Measurements from ENCODE around the gene SERPINB12. TPM values are rescaled to one million over a fixed set of nuclear protein-coding genes. Genes with fewer than 3 reads are reported as not detected.

The SERPINB12 gene
- total and polyA plus RNA-seq, 10 of the 15 experiments (the other 5 are each of a cell fraction or from before 2014, with no cell fraction given) = not detected

DNA sequence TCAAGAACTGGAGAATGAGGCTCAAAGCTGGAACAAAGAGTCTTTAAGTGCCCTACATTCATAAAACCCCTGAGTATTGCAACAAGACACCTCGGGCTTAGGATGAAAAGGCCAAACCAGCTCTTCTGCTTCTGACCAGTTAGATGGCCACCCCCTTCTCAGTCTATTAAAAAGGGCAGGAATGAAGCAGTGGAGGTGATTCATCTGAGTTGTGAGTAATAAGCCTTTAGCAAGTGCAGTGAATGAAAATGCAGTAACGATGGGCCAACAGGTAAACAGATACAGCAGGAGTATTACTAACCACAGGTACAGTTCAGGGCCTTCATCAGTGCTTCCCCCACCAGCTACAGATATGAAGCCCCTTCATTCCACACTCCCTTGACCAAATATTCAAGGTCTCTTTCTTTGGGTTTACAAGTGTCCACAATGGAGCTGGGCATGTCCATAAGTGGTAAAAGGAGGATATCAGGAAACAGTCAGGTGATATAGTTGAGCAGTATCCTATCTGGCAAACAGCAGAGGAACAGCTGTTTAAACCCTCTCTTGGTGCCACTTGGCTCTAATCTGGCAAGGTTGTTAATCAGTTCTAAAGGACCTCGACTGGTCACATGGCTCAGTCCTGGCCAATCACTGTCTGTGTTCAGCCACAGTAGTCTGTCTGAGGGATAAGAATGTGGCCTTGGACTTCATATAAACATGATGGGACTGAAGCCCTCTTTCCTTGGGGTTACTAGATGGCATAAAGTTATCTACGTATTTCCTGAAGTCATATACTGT is 62.8 kb downstream of the SERPINB12 start (continued):
- TF ChIP-seq, protein P1, sequence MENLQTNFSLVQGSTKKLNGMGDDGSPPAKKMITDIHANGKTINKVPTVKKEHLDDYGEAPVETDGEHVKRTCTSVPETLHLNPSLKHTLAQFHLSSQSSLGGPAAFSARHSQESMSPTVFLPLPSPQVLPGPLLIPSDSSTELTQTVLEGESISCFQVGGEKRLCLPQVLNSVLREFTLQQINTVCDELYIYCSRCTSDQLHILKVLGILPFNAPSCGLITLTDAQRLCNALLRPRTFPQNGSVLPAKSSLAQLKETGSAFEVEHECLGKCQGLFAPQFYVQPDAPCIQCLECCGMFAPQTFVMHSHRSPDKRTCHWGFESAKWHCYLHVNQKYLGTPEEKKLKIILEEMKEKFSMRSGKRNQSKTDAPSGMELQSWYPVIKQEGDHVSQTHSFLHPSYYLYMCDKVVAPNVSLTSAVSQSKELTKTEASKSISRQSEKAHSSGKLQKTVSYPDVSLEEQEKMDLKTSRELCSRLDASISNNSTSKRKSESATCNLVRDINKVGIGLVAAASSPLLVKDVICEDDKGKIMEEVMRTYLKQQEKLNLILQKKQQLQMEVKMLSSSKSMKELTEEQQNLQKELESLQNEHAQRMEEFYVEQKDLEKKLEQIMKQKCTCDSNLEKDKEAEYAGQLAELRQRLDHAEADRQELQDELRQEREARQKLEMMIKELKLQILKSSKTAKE (IDR thresholded peaks at IDR 0.05; ENCODE audit: low read depth, poor library complexity, severe bottlenecking) = no peak

DNA sequence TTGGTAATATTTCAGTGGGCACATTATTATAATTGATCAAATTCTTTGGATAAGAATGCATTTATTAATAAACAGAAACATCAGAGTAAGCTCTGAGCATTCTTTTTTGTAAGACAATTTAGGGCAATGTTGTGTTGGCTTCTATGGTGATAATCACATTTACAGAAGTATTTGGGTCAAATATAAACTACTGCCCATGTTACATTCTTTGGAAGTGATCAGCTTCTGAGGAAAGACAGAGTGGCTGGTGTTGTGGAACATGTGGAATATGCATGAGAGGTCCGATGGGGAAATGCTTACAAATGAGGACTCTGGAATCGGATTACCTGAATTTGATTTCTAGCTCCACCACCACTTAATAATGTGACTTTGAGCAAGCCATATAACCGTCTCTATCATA is 64.4 kb downstream of the SERPINB12 start:
- 47% methylated on average over 3 of the region's 3 CpGs for WGBS (ENCODE audit: insufficient coverage, insufficient replicate concordance, low lambda C conversion rate, missing lambda C conversion rate)
- TF ChIP-seq SIX5 (IDR thresholded peaks at IDR 0.05; ENCODE audit: low read depth, low read length, severe bottlenecking) = no peak
- TF ChIP-seq SMARCA5 (IDR thresholded peaks at IDR 0.05) = no peak
- no peak for TF ChIP-seq TBL1XR1 (IDR thresholded peaks at IDR 0.05; ENCODE audit: low read depth, low read length)
- TF ChIP-seq CHD4 (IDR thresholded peaks at IDR 0.05) = no peak
- no peak for TF ChIP-seq SPI1 (IDR thresholded peaks at IDR 0.05; ENCODE audit: borderline replicate concordance, insufficient read depth, low read depth, low read length)
- TF ChIP-seq SUZ12 (IDR thresholded peaks at IDR 0.05; ENCODE audit: unreplicated experiment) = no peak
- TF ChIP-seq, protein P2, sequence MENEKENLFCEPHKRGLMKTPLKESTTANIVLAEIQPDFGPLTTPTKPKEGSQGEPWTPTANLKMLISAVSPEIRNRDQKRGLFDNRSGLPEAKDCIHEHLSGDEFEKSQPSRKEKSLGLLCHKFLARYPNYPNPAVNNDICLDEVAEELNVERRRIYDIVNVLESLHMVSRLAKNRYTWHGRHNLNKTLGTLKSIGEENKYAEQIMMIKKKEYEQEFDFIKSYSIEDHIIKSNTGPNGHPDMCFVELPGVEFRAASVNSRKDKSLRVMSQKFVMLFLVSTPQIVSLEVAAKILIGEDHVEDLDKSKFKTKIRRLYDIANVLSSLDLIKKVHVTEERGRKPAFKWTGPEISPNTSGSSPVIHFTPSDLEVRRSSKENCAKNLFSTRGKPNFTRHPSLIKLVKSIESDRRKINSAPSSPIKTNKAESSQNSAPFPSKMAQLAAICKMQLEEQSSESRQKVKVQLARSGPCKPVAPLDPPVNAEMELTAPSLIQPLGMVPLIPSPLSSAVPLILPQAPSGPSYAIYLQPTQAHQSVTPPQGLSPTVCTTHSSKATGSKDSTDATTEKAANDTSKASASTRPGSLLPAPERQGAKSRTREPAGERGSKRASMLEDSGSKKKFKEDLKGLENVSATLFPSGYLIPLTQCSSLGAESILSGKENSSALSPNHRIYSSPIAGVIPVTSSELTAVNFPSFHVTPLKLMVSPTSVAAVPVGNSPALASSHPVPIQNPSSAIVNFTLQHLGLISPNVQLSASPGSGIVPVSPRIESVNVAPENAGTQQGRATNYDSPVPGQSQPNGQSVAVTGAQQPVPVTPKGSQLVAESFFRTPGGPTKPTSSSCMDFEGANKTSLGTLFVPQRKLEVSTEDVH (IDR thresholded peaks at IDR 0.05; ENCODE audit: low read depth, partially characterized antibody) = no peak
- ChIA-PET POLR2A (no interaction called here), CTCF (interaction anchor here (0.6 to 2.4 kb wide), 3 partner anchors 28 to 997 kb away, joined by 3 to 7 read pairs (median 3); no protein-coding TSS in a partner anchor), SMC1A (ENCODE audit: uncharacterized antibody, unreplicated experiment) (no interaction called here), RAD21 (ENCODE audit: unreplicated experiment) (no interaction called here)
- in situ Hi-C loops (cut with MboI) (loop anchor here (10.0 kb wide), 1 partner anchor 62 kb away; the partner anchor contains the start of gene SERPINB12), intact Hi-C loops (cut with micrococcal nuclease; ENCODE audit: unreplicated experiment) (no loop called here)
- Histone ChIP-seq H3K4me3 (no peak overlapping the region), H3K27ac (ENCODE audit: control insufficient read depth, insufficient read depth) (no peak overlapping the region), H3K36me3 (ENCODE audit: control insufficient read depth in 2 of 2, insufficient read depth in 2 of 2, low read length in 1 of 2) (no peaks in the 10 kb centered on the region), H3K9me3 (replicated peaks; ENCODE audit: control insufficient read depth, insufficient read depth, low read length) (no peaks in the 10 kb centered on the region), H3K9ac (ENCODE audit: control insufficient read depth, insufficient read depth, low read length) (no peak overlapping the region), H3K79me2 (ENCODE audit: control insufficient read depth, insufficient read depth, low read length) (no peaks in the 10 kb centered on the region), H3K27me3 (replicated peaks in 1 of 2; ENCODE audit: control insufficient read depth in 2 of 2, insufficient read depth in 2 of 2, low read length in 1 of 2) (no peaks in the 10 kb centered on the region), H2AFZ (ENCODE audit: control insufficient read depth, low read depth, low read length) (no peak overlapping the region), H3K4me1 (ENCODE audit: control insufficient read depth, insufficient read depth, low read length) (peaks cover 9% of the 10 kb centered on the region; the same call in 1 of the 2 replicates), H3K4me2 (ENCODE audit: control insufficient read depth, insufficient read depth) (no peak overlapping the region), H4K20me1 (ENCODE audit: control insufficient read depth, insufficient read depth) (no peaks in the 10 kb centered on the region)
- no peak for ATAC-seq
- FAIRE-seq = no peak
- DNase-seq (ENCODE audit: low read depth, low spot score) = no peak
- BruUV-seq (replicated peaks) = no TSS peak

Data from GM12878 (cell line).